IMR-90 (cell line): ENCODE measurements around the gene LRRC8C. TPM values are rescaled to one million over a fixed set of nuclear protein-coding genes. Genes with fewer than 3 reads are reported as not detected.

Experiments
- ATAC-seq: fragments of 200-7000 bp; cut with Tn5 transposase; 2 replicates; pipeline ENCODE4 v1.9.1; 2020; ENCODE audit warnings: low read depth, mild to moderate bottlenecking, moderate library complexity
- Bru-seq: library from RNA; stranded (reverse); fragments of 400-500 nt; gene quantifications from one replicate; lab custom pipeline; 2021; lab: Mats Ljungman, UMichigan
- BruChase-seq, 2 experiments: library from RNA; stranded (reverse); fragments of 400-500 nt; gene quantifications; one replicate each; lab custom pipeline; 2021; lab: Mats Ljungman, UMichigan
- BruUV-seq: library from RNA; stranded (reverse); fragments of 400-500 nt; replicated peaks from 2 replicates; lab custom pipeline; 2021; lab: Mats Ljungman, UMichigan
- CTCF ChIA-PET: fragments of 300-600 bp; formaldehyde crosslinking; extraction: SDS; loops from one replicate; lab custom pipeline; 2021; ENCODE audit warnings: antibody characterized with exemption; lab: Yijun Ruan, JAX
- POLR2A ChIA-PET: fragments of 300-600 bp; sonication (Branson Sonifier 250); formaldehyde crosslinking; loops from one replicate; lab custom pipeline; 2022; ENCODE audit warnings: antibody characterized with exemption; ENCODE audit not compliant: unreplicated experiment; lab: Charles Lee
- DNase-seq: peaks from one replicate; pipeline ENCODE4 v3.0.0; 2013
- H2AFZ ChIP-seq: replicated peaks from 2 replicates; pipeline ENCODE3; 2013; ENCODE audit warnings: low read length, mild to moderate bottlenecking; ENCODE audit not compliant: poor library complexity
- H2AK5ac ChIP-seq: 2 replicates; pipeline ENCODE4 v1.6.1; 2013; ENCODE audit warnings: low read depth, low read length, inconsistent platforms
- H2AK9ac ChIP-seq: replicated peaks from 2 replicates; pipeline ENCODE3; 2013; ENCODE audit warnings: mild to moderate bottlenecking, low read depth, low read length, moderate library complexity; ENCODE audit not compliant: poor library complexity
- H2BK120ac ChIP-seq: 2 replicates; pipeline ENCODE4 v1.6.1; 2013; ENCODE audit warnings: low read depth, low read length, inconsistent platforms
- H2BK15ac ChIP-seq: 3 replicates; pipeline ENCODE4 v1.6.1; 2013; ENCODE audit warnings: low read depth, low read length, inconsistent platforms
- H2BK20ac ChIP-seq: 2 replicates; pipeline ENCODE4 v1.6.1; 2013; ENCODE audit warnings: low read depth, mild to moderate bottlenecking, inconsistent platforms, low read length, moderate library complexity
- H2BK5ac ChIP-seq: 2 replicates; pipeline ENCODE4 v1.6.1; 2013; ENCODE audit warnings: mild to moderate bottlenecking, low read depth, low read length, inconsistent platforms; ENCODE audit not compliant: poor library complexity, severe bottlenecking
- H3K14ac ChIP-seq: replicated peaks from 2 replicates; pipeline ENCODE4 v1.6.1; 2013; ENCODE audit warnings: low read depth, low read length, inconsistent platforms
- H3K18ac ChIP-seq: 2 replicates; pipeline ENCODE4 v1.6.1; 2013; ENCODE audit warnings: low read depth, low read length, control low read depth
- H3K23ac ChIP-seq: 2 replicates; pipeline ENCODE4 v1.6.1; 2013; ENCODE audit warnings: low read depth, low read length, inconsistent platforms
- H3K27ac ChIP-seq: 2 replicates; pipeline ENCODE4 v1.5.1; 2013; ENCODE audit warnings: mild to moderate bottlenecking, control low read depth, low read length; ENCODE audit not compliant: insufficient read depth
- H3K27me3 ChIP-seq: 2 replicates; pipeline ENCODE4 v1.6.1; 2013; ENCODE audit warnings: low read length; ENCODE audit not compliant: control insufficient read depth, insufficient read depth
- H3K36me3 ChIP-seq: 2 replicates; pipeline ENCODE4 v1.6.1; 2013; ENCODE audit warnings: low read length, mixed read lengths; ENCODE audit not compliant: control insufficient read depth, insufficient read depth
- H3K4ac ChIP-seq: 2 replicates; pipeline ENCODE4 v1.6.1; 2013; ENCODE audit warnings: low read depth, low read length, inconsistent platforms
- H3K4me1 ChIP-seq: 2 replicates; pipeline ENCODE4 v1.6.1; 2013; ENCODE audit warnings: low read length, mixed read lengths; ENCODE audit not compliant: control insufficient read depth, insufficient read depth
- H3K4me2 ChIP-seq: 2 replicates; pipeline ENCODE4 v1.6.1; 2013; ENCODE audit warnings: low read depth, mild to moderate bottlenecking, control low read depth, low read length, moderate library complexity
- H3K4me3 ChIP-seq: 2 replicates; pipeline ENCODE4 v1.5.1; 2013; ENCODE audit warnings: low read depth, mild to moderate bottlenecking, control low read depth, low read length, moderate library complexity; ENCODE audit not compliant: insufficient read depth
- H3K56ac ChIP-seq: 2 replicates; pipeline ENCODE4 v1.6.1; 2013; ENCODE audit warnings: low read length, inconsistent platforms; ENCODE audit not compliant: insufficient read depth; ENCODE audit errors: extremely low read depth
- H3K79me1 ChIP-seq, 2 experiments: 2 replicates each; pipeline ENCODE4 v1.6.1; 2013; ENCODE audit warnings: low read length in 2 of 2, inconsistent platforms in 1 of 2, low read depth in 1 of 2
- H3K9ac ChIP-seq: 2 replicates; pipeline ENCODE4 v1.6.1; 2013; ENCODE audit warnings: low read depth, low read length, control low read depth
- H3K9me1 ChIP-seq: 2 replicates; pipeline ENCODE4 v1.6.1; 2013; ENCODE audit warnings: low read length, inconsistent platforms; ENCODE audit not compliant: insufficient read depth
- H3K9me3 ChIP-seq: 2 replicates; pipeline ENCODE4 v1.6.1; 2013; ENCODE audit warnings: low read length; ENCODE audit not compliant: control insufficient read depth, insufficient read depth
- H4K20me1 ChIP-seq: 2 replicates; pipeline ENCODE4 v1.6.1; 2013; ENCODE audit warnings: low read length, inconsistent platforms; ENCODE audit not compliant: insufficient read depth
- H4K5ac ChIP-seq: 2 replicates; pipeline ENCODE4 v1.6.1; 2013; ENCODE audit warnings: mild to moderate bottlenecking, low read depth, low read length, control low read depth
- H4K8ac ChIP-seq, 2 experiments: 2 replicates each; pipeline ENCODE4 v1.6.1; 2013; ENCODE audit warnings: low read depth in 2 of 2, low read length in 2 of 2, control low read depth in 1 of 2, inconsistent platforms in 1 of 2
- H4K91ac ChIP-seq: 2 replicates; pipeline ENCODE4 v1.6.1; 2013; ENCODE audit warnings: low read depth, low read length, inconsistent platforms; ENCODE audit not compliant: insufficient read depth
- BHLHE40 ChIP-seq: fragments of 150-350 bp; IDR thresholded peaks from 2 replicates; pipeline ENCODE4 v1.6.1; 2016; ENCODE audit warnings: mild to moderate bottlenecking, low read depth, low read length
- CEBPB ChIP-seq: IDR thresholded peaks from 2 replicates; pipeline ENCODE4 v1.6.1; 2012; ENCODE audit warnings: low read depth, low read length, improper control_type of control experiment
- CHD1 ChIP-seq: IDR thresholded peaks from 2 replicates; pipeline ENCODE4 v1.6.1; 2012; ENCODE audit warnings: low read depth, low read length, improper control_type of control experiment
- MAZ ChIP-seq: IDR thresholded peaks from 2 replicates; pipeline ENCODE4 v1.6.1; 2012; ENCODE audit warnings: low read depth, mild to moderate bottlenecking, low read length, improper control_type of control experiment, moderate library complexity, borderline replicate concordance
- MXI1 ChIP-seq: IDR thresholded peaks from 2 replicates; pipeline ENCODE4 v1.6.1; 2012; ENCODE audit warnings: low read depth, mild to moderate bottlenecking, low read length, moderate library complexity, borderline replicate concordance
- POLR2A ChIP-seq: IDR thresholded peaks from 2 replicates; pipeline ENCODE4 v1.6.1; 2012; ENCODE audit warnings: mild to moderate bottlenecking, low read depth, low read length
- RAD21 ChIP-seq: IDR thresholded peaks from 2 replicates; pipeline ENCODE4 v1.6.1; 2012; ENCODE audit warnings: low read length, improper control_type of control experiment
- RCOR1 ChIP-seq: IDR thresholded peaks from 2 replicates; pipeline ENCODE4 v1.6.1; 2012; ENCODE audit warnings: mild to moderate bottlenecking, low read length, improper control_type of control experiment; ENCODE audit not compliant: insufficient replicate concordance
- SMC3 ChIP-seq: fragments of 150-350 bp; IDR thresholded peaks from 2 replicates; pipeline ENCODE4 v1.6.1; 2016; ENCODE audit warnings: low read depth, mild to moderate bottlenecking, antibody characterized with exemption, low read length, moderate library complexity
- WGBS, 2 experiments: methylation state at CpG; one replicate each; pipeline versions ENCODE4 v1.1.5 to v1.1.7; 2013; ENCODE audit warnings: missing lambda C conversion rate in 2 of 2; ENCODE audit not compliant: insufficient read length in 1 of 2; ENCODE audit errors: extremely low coverage in 2 of 2; 5-methylcytosine and 5-hydroxymethylcytosine counted together
- dilution Hi-C: fragments of 300-500 bp; cut with HindIII; formaldehyde crosslinking; loops from one replicate; pipeline ENCODE4 v1.14.3; 2018; ENCODE audit warnings: low sequenced_read_pairs; ENCODE audit not compliant: unreplicated experiment
- in situ Hi-C: fragments of 300-500 bp; cut with MboI; formaldehyde crosslinking; loops from 3 replicates; pipeline ENCODE4 v1.14.3; 2019; ENCODE audit warnings: low sequenced_read_pairs, inconsistent platforms, mixed read lengths
- intact Hi-C: fragments of 100-400 bp; cut with micrococcal nuclease; formaldehyde crosslinking; loops from 2 replicates; pipeline ENCODE4 v1.10.0; 2022
- long read RNA-seq: library from polyadenylated mRNA; unstranded; transcript quantifications from one replicate; pipeline ENCODE4 v2.0.0, GENCODE V29; 2021; ENCODE audit not compliant: unreplicated experiment
- polyA plus RNA-seq, 3 experiments: library from polyadenylated mRNA; depleted of rRNA; stranded (reverse); fragments of >200 nt; gene quantifications; 2 replicates each; pipeline ENCODE4 v1.2.3, GENCODE V29; 2012; ENCODE audit warnings: low replicate concordance in 1 of 3
- total RNA-seq: library from RNA; depleted of rRNA; stranded (reverse); fragments of >200 nt; gene quantifications from 2 replicates; pipeline ENCODE4 v1.2.3, GENCODE V29; 2012; rRNA removed
- TF ChIP-seq, protein P1 (sequence below): fragments of 150-350 bp; IDR thresholded peaks from 2 replicates; pipeline ENCODE4 v1.6.1; 2016; ENCODE audit warnings: low read depth, mild to moderate bottlenecking, low read length, moderate library complexity, borderline replicate concordance
- TF ChIP-seq, protein P2 (sequence below): conservative IDR thresholded peaks from 2 replicates; pipeline ENCODE4 v1.5.1; 2012; ENCODE audit warnings: mild to moderate bottlenecking, low read depth, low read length, improper control_type of control experiment

LRRC8C gene
- total RNA-seq (12.9 and 15.3 TPM in 2 replicates), polyA plus RNA-seq (2012; rRNA removed) (6.5 TPM in 2 replicates), Bru-seq, nascent RNA (percentile 76 among the genes with signal in this experiment), BruChase-seq, experiment 1, labeled RNA remaining after a 6-hour chase (percentile 79 among the genes with signal in this experiment), BruChase-seq, experiment 2, labeled RNA remaining after a 2-hour chase (percentile 96 among the genes with signal in this experiment)
- polyA plus RNA-seq (2012; cell fraction: cytosol; rRNA removed), result 2.1 and 2.3 TPM in 2 replicates
- 1.2 and 3.8 TPM in 2 replicates for polyA plus RNA-seq (2012; cell fraction: nucleus; rRNA removed; ENCODE audit: low replicate concordance)
- long read RNA-seq, full-length matches to known transcripts, result 17 of 17 reads
- long read RNA-seq, partial matches to known transcripts, result 0 of 17 reads
- long read RNA-seq, other reads (novel, unspliced or antisense), result 0 of 17 reads

DNA sequence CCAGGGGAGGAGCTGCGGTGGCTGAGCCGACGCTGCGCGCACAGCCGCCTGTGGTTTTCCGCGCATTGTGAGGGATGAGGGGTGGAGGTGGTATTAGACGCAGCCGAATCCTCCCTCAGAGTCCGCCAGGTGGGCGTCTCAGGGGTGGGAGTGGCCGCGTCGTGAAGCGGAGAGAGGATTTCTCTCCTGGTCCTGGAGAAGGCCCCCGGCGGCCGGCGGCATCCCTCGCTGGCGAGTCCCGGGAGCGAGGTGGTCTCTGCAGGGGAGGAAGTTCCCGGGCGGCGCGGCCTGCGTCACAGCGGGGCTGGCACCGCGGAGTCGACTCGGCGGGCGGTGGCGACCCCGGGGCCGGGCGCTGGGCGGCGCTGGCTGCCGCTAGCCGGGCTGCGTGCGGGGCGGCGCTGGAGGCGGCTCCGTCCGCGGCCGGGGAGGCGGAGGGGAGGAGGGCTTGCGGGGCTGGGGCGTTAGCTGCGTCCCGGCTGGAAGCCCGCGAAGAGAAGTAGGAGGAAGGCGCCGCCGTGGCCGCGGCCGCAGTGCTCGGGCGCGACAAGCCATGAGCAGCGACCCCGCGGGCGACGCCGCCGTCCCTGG lies at the start of gene LRRC8C:
TSS of gene LRRC8C (plus strand) at position 464 of the 591 bp plus-strand sequence. CDS start 53,354 bp downstream, outside the sequence.
- Histone ChIP-seq H4K91ac (peak within 1 kb of the TSS; percentile 94), H3K56ac (peak within 1 kb of the TSS; percentile 87), H3K9ac (peak within 1 kb of the TSS; percentile 92), H3K27me3 (no peaks in the 10 kb centered on the region), H2AFZ (peak within 1 kb of the TSS; percentile 98), H4K5ac (peak within 1 kb of the TSS; percentile 27), H3K36me3 (no peaks in the 10 kb centered on the region), H3K4ac (peak within 1 kb of the TSS; percentile 88), H2BK15ac (peak within 1 kb of the TSS; percentile 86; the same call in 2 of the 3 replicates), H2AK9ac (peak within 1 kb of the TSS; percentile 86), H3K9me1 (no peaks in the 10 kb centered on the region), H3K18ac (peak within 1 kb of the TSS; percentile 81), H3K9me3 (no peaks in the 10 kb centered on the region), H3K79me1 (peaks cover 10 to 31% of the 10 kb centered on the region in 2 experiments), H2BK5ac (peak within 1 kb of the TSS; percentile 89), H4K20me1 (no peaks in the 10 kb centered on the region), H3K4me2 (peak within 1 kb of the TSS; percentile 99), H4K8ac (peak within 1 kb of the TSS; percentile 69 to 89), H3K4me3 (peak within 1 kb of the TSS; percentile 96), H2BK120ac (peak within 1 kb of the TSS; percentile 82), H3K14ac (peak within 1 kb of the TSS; percentile 85), H2AK5ac (peak within 1 kb of the TSS; percentile 95), H3K23ac (peak within 1 kb of the TSS; percentile 94), H3K27ac (peak within 1 kb of the TSS; percentile 91), H2BK20ac (peak within 1 kb of the TSS; percentile 78; the same call in 1 of the 2 replicates), H3K4me1 (peaks cover 12% of the 10 kb centered on the region)
- no TSS peak for BruUV-seq
- ATAC-seq (peak; percentile 91), DNase-seq (peak; percentile 71)
- ChIA-PET POLR2A (interaction anchor here (0.7 kb wide), 1 partner anchor 130 kb away, joined by 4 read pairs; no protein-coding TSS in a partner anchor), CTCF (interaction anchor here (0.6 to 4.2 kb wide), 5 partner anchors 10 to 440 kb away, joined by 3 to 35 read pairs (median 4); no protein-coding TSS in a partner anchor)
- 0% methylated on average over 3 of the region's 76 CpGs; no CpG with 5 or more reads in 1 of the 2 experiments for WGBS, 2 experiments
- intact Hi-C loops (loop anchor here (1.0 to 5.0 kb wide), 3 partner anchors 90 to 150 kb away; no protein-coding TSS in a partner anchor), in situ Hi-C loops (loop anchor here (5.0 to 10.0 kb wide), 2 partner anchors 125 to 362 kb away; partner anchors contain the start of gene ZNF326), dilution Hi-C loops (no loop called here)
- no peak for TF ChIP-seq BHLHE40
- TF ChIP-seq POLR2A, result peak; percentile 59
- TF ChIP-seq MXI1, result no peak
- TF ChIP-seq RCOR1, result no peak
- no peak for TF ChIP-seq CHD1
- TF ChIP-seq, protein P1, sequence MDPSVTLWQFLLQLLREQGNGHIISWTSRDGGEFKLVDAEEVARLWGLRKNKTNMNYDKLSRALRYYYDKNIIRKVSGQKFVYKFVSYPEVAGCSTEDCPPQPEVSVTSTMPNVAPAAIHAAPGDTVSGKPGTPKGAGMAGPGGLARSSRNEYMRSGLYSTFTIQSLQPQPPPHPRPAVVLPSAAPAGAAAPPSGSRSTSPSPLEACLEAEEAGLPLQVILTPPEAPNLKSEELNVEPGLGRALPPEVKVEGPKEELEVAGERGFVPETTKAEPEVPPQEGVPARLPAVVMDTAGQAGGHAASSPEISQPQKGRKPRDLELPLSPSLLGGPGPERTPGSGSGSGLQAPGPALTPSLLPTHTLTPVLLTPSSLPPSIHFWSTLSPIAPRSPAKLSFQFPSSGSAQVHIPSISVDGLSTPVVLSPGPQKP, result no peak
- TF ChIP-seq RAD21, result peak; percentile 72
- no peak for TF ChIP-seq CEBPB
- TF ChIP-seq, protein P2, sequence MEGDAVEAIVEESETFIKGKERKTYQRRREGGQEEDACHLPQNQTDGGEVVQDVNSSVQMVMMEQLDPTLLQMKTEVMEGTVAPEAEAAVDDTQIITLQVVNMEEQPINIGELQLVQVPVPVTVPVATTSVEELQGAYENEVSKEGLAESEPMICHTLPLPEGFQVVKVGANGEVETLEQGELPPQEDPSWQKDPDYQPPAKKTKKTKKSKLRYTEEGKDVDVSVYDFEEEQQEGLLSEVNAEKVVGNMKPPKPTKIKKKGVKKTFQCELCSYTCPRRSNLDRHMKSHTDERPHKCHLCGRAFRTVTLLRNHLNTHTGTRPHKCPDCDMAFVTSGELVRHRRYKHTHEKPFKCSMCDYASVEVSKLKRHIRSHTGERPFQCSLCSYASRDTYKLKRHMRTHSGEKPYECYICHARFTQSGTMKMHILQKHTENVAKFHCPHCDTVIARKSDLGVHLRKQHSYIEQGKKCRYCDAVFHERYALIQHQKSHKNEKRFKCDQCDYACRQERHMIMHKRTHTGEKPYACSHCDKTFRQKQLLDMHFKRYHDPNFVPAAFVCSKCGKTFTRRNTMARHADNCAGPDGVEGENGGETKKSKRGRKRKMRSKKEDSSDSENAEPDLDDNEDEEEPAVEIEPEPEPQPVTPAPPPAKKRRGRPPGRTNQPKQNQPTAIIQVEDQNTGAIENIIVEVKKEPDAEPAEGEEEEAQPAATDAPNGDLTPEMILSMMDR, result peak; percentile 81
- peak; percentile 63 for TF ChIP-seq SMC3
- TF ChIP-seq MAZ, result peak; percentile 58
